ENCODE measurements around the gene NPAS3. TPM values are rescaled to one million over a fixed set of nuclear protein-coding genes. Genes with fewer than 3 reads are reported as not detected.
A peak's percentile ranks its signal among the peaks of the same experiment; 100 is the strongest.

Gene NPAS3
- total and polyA plus RNA-seq, 2 donors (not counting 1 experiment from before 2014, with no cell fraction given) = 0.10 to 0.50 TPM

DNA sequence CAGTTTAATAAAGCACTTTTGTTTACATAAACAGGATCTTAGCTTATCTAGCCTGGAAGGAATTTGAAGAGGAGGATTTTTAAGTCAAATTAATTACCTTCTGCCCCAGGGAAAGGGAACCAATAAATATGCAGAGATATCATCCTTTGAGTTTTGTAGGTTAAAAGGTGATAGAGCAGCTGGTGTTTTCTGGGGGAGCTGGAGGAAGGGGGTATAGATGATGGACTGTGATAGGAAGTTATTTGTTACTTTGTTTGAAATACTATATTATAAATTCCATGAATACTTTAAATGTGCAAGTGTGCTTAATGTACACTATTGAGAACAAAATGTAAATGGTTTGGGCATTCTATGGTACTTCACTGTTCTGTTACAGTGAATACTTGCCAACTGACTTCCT lies 55.2 kb downstream of the NPAS3 start:
- H3K27ac ChIP-seq (ENCODE audit: insufficient read depth, low read length) = no peak overlapping the region
- no peaks in the 10 kb centered on the region for H3K36me3 ChIP-seq (ENCODE audit: control insufficient read depth, insufficient read depth, low read length)
- DNase-seq (ENCODE audit: low read depth in 2 of 2) = no peak
- H3K4me3 ChIP-seq (replicated peaks in 1 of 4; ENCODE audit: control extremely low read depth in 1 of 4, insufficient read depth in 1 of 4, low read depth in 3 of 4, low read length in 4 of 4) = no peak overlapping the region
- no peak overlapping the region for H3K4me2 ChIP-seq (ENCODE audit: extremely low read depth, insufficient read depth, low read length)
- no peaks in the 10 kb centered on the region for H3K79me2 ChIP-seq (ENCODE audit: control insufficient read depth, insufficient read depth, low read length)
- no peaks in the 10 kb centered on the region for H3K9me3 ChIP-seq (ENCODE audit: control insufficient read depth, insufficient read depth, low read depth, low read length)
- TF ChIP-seq EZH2 (IDR thresholded peaks at IDR 0.05; ENCODE audit: low read length, missing control alignments) (no peak), CTCF (conservative IDR thresholded peaks at IDR 0.05 in 1 of 2, IDR thresholded peaks at IDR 0.05 in 1 of 2; ENCODE audit: low read depth in 1 of 2, low read length in 2 of 2) (no peak)
- H3K4me1 ChIP-seq (ENCODE audit: control insufficient read depth, extremely low read depth, insufficient read depth, low read length) = no peaks in the 10 kb centered on the region
- H3K27me3 ChIP-seq (ENCODE audit: control insufficient read depth, insufficient read depth, low read length) = no peaks in the 10 kb centered on the region
- no peak overlapping the region for H2AFZ ChIP-seq (ENCODE audit: low read length)
- no peaks in the 10 kb centered on the region for H4K20me1 ChIP-seq (ENCODE audit: control insufficient read depth, extremely low read depth, insufficient read depth, low read length)
- no peak overlapping the region for H3K9ac ChIP-seq (ENCODE audit: insufficient read depth, low read length)

DNA sequence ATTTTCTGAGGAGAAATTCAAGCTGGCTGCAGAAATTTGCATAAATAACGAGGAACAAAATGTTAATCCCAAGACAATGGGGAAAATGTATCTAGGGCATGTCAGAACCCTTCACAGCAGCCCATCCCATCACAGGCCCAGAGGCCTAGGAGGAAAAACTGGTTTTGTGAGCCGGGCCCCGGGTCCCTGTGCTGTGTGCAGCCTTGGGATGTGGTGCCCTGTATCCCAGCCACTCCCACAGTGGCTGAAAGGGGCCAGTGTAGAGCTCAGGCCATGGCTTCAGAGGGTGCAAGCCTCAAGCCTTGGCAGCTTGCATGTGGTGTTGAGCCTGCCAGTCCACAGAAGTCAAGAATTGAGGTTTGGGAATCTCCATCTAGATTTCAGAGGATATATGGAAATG lies 57.7 kb downstream of the NPAS3 start:
- no peaks in the 10 kb centered on the region for H3K9me3 ChIP-seq (ENCODE audit: control insufficient read depth, insufficient read depth, low read depth, low read length)
- H2AFZ ChIP-seq (ENCODE audit: low read length) = no peak overlapping the region
- TF ChIP-seq EZH2 (IDR thresholded peaks at IDR 0.05; ENCODE audit: low read length, missing control alignments) (no peak), CTCF (conservative IDR thresholded peaks at IDR 0.05 in 1 of 2, IDR thresholded peaks at IDR 0.05 in 1 of 2; ENCODE audit: low read depth in 1 of 2, low read length in 2 of 2) (no peak)
- no peak overlapping the region for H3K9ac ChIP-seq (ENCODE audit: insufficient read depth, low read length)
- H3K27me3 ChIP-seq (ENCODE audit: control insufficient read depth, insufficient read depth, low read length) = no peaks in the 10 kb centered on the region
- H4K20me1 ChIP-seq (ENCODE audit: control insufficient read depth, extremely low read depth, insufficient read depth, low read length) = no peaks in the 10 kb centered on the region
- no peaks in the 10 kb centered on the region for H3K4me1 ChIP-seq (ENCODE audit: control insufficient read depth, extremely low read depth, insufficient read depth, low read length)
- H3K36me3 ChIP-seq (ENCODE audit: control insufficient read depth, insufficient read depth, low read length) = no peaks in the 10 kb centered on the region
- no peak overlapping the region for H3K27ac ChIP-seq (ENCODE audit: insufficient read depth, low read length)
- H3K4me2 ChIP-seq (ENCODE audit: extremely low read depth, insufficient read depth, low read length) = no peak overlapping the region
- H3K4me3 ChIP-seq (replicated peaks in 1 of 4; ENCODE audit: control extremely low read depth in 1 of 4, insufficient read depth in 1 of 4, low read depth in 3 of 4, low read length in 4 of 4) = no peak overlapping the region
- no peaks in the 10 kb centered on the region for H3K79me2 ChIP-seq (ENCODE audit: control insufficient read depth, insufficient read depth, low read length)
- no peak for DNase-seq (ENCODE audit: low read depth in 2 of 2)

DNA sequence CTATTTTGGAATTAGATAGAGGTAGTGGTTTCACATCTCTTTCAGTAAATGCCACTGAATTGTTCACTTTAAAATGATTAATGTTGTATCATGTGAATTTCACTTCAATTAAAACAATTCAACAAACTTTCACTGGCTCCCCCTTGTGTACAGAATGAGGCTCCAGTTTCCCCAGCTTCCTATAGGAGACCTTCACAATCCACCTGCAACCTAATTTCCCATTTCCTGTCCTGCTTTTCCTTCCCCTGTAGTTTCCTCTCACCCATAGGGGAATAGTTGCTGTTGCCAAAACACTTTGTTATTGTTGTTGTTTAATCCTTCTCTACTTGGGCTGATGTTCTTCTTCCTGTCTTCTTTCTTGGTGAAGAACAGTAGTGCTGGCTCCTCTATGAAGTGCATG lies 59.8 kb downstream of the NPAS3 start:
- no peak overlapping the region for H3K4me3 ChIP-seq (replicated peaks in 1 of 4; ENCODE audit: control extremely low read depth in 1 of 4, insufficient read depth in 1 of 4, low read depth in 3 of 4, low read length in 4 of 4)
- peak; percentile 17 to 36 for DNase-seq (ENCODE audit: low read depth in 2 of 2)

More for the DNA sequence above, 59.8 kb downstream of the NPAS3 start:
- H3K36me3 ChIP-seq (ENCODE audit: control insufficient read depth, insufficient read depth, low read length) = no peaks in the 10 kb centered on the region
- H3K79me2 ChIP-seq (ENCODE audit: control insufficient read depth, insufficient read depth, low read length) = no peaks in the 10 kb centered on the region
- H3K9me3 ChIP-seq (ENCODE audit: control insufficient read depth, insufficient read depth, low read depth, low read length) = no peaks in the 10 kb centered on the region
- no peak overlapping the region for H3K4me2 ChIP-seq (ENCODE audit: extremely low read depth, insufficient read depth, low read length)
- no peak overlapping the region for H2AFZ ChIP-seq (ENCODE audit: low read length)
- H3K4me1 ChIP-seq (ENCODE audit: control insufficient read depth, extremely low read depth, insufficient read depth, low read length) = no peaks in the 10 kb centered on the region
- H3K27me3 ChIP-seq (ENCODE audit: control insufficient read depth, insufficient read depth, low read length) = no peaks in the 10 kb centered on the region
- H3K9ac ChIP-seq (ENCODE audit: insufficient read depth, low read length) = no peak overlapping the region
- TF ChIP-seq EZH2 (IDR thresholded peaks at IDR 0.05; ENCODE audit: low read length, missing control alignments) (no peak), CTCF (conservative IDR thresholded peaks at IDR 0.05 in 1 of 2, IDR thresholded peaks at IDR 0.05 in 1 of 2; ENCODE audit: low read depth in 1 of 2, low read length in 2 of 2) (peak; percentile 58 to 61)
- H3K27ac ChIP-seq (ENCODE audit: insufficient read depth, low read length) = no peak overlapping the region
- no peaks in the 10 kb centered on the region for H4K20me1 ChIP-seq (ENCODE audit: control insufficient read depth, extremely low read depth, insufficient read depth, low read length)
